ENCODE measurements around the gene RAPGEF2. TPM values are rescaled to one million over a fixed set of nuclear protein-coding genes. Genes with fewer than 3 reads are reported as not detected.

Gene RAPGEF2
- total RNA-seq, 1 donor from 2014 or later: 91.4 TPM

- DNase-seq: no peak
Observed at GRCh38 chr4:159197885-159198269, 95.0 kb downstream of the RAPGEF2 start.

GRCh38 chr4:159199826-159200225 lies 96.9 kb downstream of the RAPGEF2 start:
- no peak for DNase-seq

GRCh38 chr4:159201168-159201567 lies 98.3 kb downstream of the RAPGEF2 start:
- DNase-seq: peak; percentile 41

GRCh38 chr4:159204566-159204965 lies 101.7 kb downstream of the RAPGEF2 start:
- DNase-seq: no peak

- DNase-seq: no peak
Observed at GRCh38 chr4:159205466-159205865, 102.6 kb downstream of the RAPGEF2 start.

GRCh38 chr4:159206427-159206871 lies 103.6 kb downstream of the RAPGEF2 start:
- DNase-seq: peak; percentile 76

- DNase-seq: no peak
Observed at GRCh38 chr4:159209249-159209648, 106.4 kb downstream of the RAPGEF2 start.

- no peak for DNase-seq
Observed at GRCh38 chr4:159210975-159211374, 108.1 kb downstream of the RAPGEF2 start.

- no peak for DNase-seq
Observed at GRCh38 chr4:159212675-159213293, 109.9 kb downstream of the RAPGEF2 start.

GRCh38 chr4:159216834-159217233 lies 114.0 kb downstream of the RAPGEF2 start:
- DNase-seq: no peak

- no peak for DNase-seq
Observed at GRCh38 chr4:159219862-159220261, 117.0 kb downstream of the RAPGEF2 start.

GRCh38 chr4:159220353-159220752 lies 117.5 kb downstream of the RAPGEF2 start:
- no peak for DNase-seq

GRCh38 chr4:159221280-159221679 lies 118.4 kb downstream of the RAPGEF2 start:
- no peak for DNase-seq

GRCh38 chr4:159222043-159222552 lies 119.2 kb downstream of the RAPGEF2 start:
- DNase-seq: no peak

- no peak for DNase-seq
Observed at GRCh38 chr4:159224408-159224807, 121.5 kb downstream of the RAPGEF2 start.

- peak; percentile 38 for DNase-seq
Observed at GRCh38 chr4:159227378-159227777, 124.5 kb downstream of the RAPGEF2 start.

- peak; percentile 94 for DNase-seq
Observed at GRCh38 chr4:159227984-159228383, 125.1 kb downstream of the RAPGEF2 start.

GRCh38 chr4:159229164-159229563 lies 126.3 kb downstream of the RAPGEF2 start:
- peak; percentile 67 for DNase-seq

- no peak for DNase-seq
Observed at GRCh38 chr4:159232465-159233106, 129.7 kb downstream of the RAPGEF2 start.

GRCh38 chr4:159235779-159236368 lies 133.0 kb downstream of the RAPGEF2 start:
- peak; percentile 85 for DNase-seq

- DNase-seq: no peak
Observed at GRCh38 chr4:159237975-159238374, 135.1 kb downstream of the RAPGEF2 start.

GRCh38 chr4:159238631-159239030 lies 135.8 kb downstream of the RAPGEF2 start:
- DNase-seq: peak; percentile 57

- DNase-seq: no peak
Observed at GRCh38 chr4:159239629-159240028, 136.8 kb downstream of the RAPGEF2 start.

GRCh38 chr4:159240046-159240445 lies 137.2 kb downstream of the RAPGEF2 start:
- DNase-seq: no peak

Measured in dermis blood vessel endothelial cell (primary cell).